HepG2 (cell line): ENCODE measurements around the gene EFNA4. TPM values are rescaled to one million over a fixed set of nuclear protein-coding genes. Genes with fewer than 3 reads are reported as not detected.

Experiments
- ATAC-seq: fragments of 200-7000 bp; cut with Tn5 transposase; 3 replicates; pipeline ENCODE4 v1.9.1; 2020; ENCODE audit warnings: mild to moderate bottlenecking, moderate library complexity
- BruUV-seq: library from RNA; stranded (reverse); fragments of 400-500 nt; replicated peaks from 2 replicates; lab custom pipeline; 2021; lab: Mats Ljungman, UMichigan
- CTCF ChIA-PET: fragments of 300-600 bp; formaldehyde crosslinking; extraction: SDS; loops from one replicate; lab custom pipeline; 2021; ENCODE audit warnings: low total read pairs, inconsistent platforms, low intra/inter-chr PET ratio; lab: Yijun Ruan, JAX
- POLR2A ChIA-PET: fragments of 350-600 bp; sonication (Branson Sonifier 250); formaldehyde crosslinking; loops from one replicate; lab custom pipeline; 2020; ENCODE audit warnings: antibody characterized with exemption, inconsistent platforms; lab: Yijun Ruan, JAX
- DNase-seq: peaks from one replicate; pipeline ENCODE4 v3.0.0-alpha.2; 2015; ENCODE audit warnings: low spot score
- FAIRE-seq: peaks from 3 replicates; lab custom pipeline; 2011; peaks lifted over from hg19 to GRCh38; lab: Jason Lieb, UNC
- H2AFZ ChIP-seq: one replicate; pipeline ENCODE4 v1.6.1; 2011; ENCODE audit warnings: low read length, inconsistent platforms
- H3K27ac ChIP-seq: fragments of 300-600 bp; 3 replicates; pipeline ENCODE4 v1.8.0; 2011; ENCODE audit warnings: mixed run types, mild to moderate bottlenecking, mixed read lengths, low read length, inconsistent platforms; ENCODE audit not compliant: insufficient read depth; ENCODE audit errors: extremely low read length
- H3K27me3 ChIP-seq, 2 experiments: fragments of 200-600 bp in 1 of 2; 2 replicates in 1 of 2; 3 replicates in 1 of 2; pipeline versions ENCODE4 v1.6.0 to v1.8.0; 2011; ENCODE audit warnings: low read length in 2 of 2, mild to moderate bottlenecking in 2 of 2, moderate library complexity in 2 of 2, inconsistent platforms in 1 of 2; ENCODE audit not compliant: insufficient read depth in 2 of 2, control insufficient read depth in 1 of 2
- H3K36me3 ChIP-seq, 2 experiments: fragments of 200-600 bp in 1 of 2; replicated peaks in 1 of 2; 2 replicates in 1 of 2; 3 replicates in 1 of 2; pipeline versions ENCODE4 v1.5.1 to v1.8.0; 2011; ENCODE audit warnings: low read length in 2 of 2, inconsistent platforms in 1 of 2; ENCODE audit not compliant: insufficient read depth in 2 of 2, control insufficient read depth in 1 of 2
- H3K4me1 ChIP-seq: 2 replicates; pipeline ENCODE4 v1.5.1; 2012; ENCODE audit warnings: low read length, inconsistent platforms; ENCODE audit not compliant: insufficient read depth
- H3K4me2 ChIP-seq: 2 replicates; pipeline ENCODE4 v1.6.0; 2011; ENCODE audit warnings: low read depth, low read length, inconsistent platforms
- H3K4me3 ChIP-seq, 3 experiments: fragments of 200-600 bp in 1 of 3; sonication (generic), shearing (Covaris generic) in 1 of 3; replicated peaks in 1 of 3; 2 replicates each; pipeline ENCODE4 v1.5.1; 2011 to 2016; ENCODE audit warnings: low read length in 3 of 3, inconsistent platforms in 2 of 3, low read depth in 2 of 3, mild to moderate bottlenecking in 2 of 3, control low read depth in 1 of 3, mixed read lengths in 1 of 3; ENCODE audit not compliant: insufficient read depth in 1 of 3
- H3K79me2 ChIP-seq: one replicate; pipeline ENCODE4 v1.6.1; 2011; ENCODE audit warnings: low read length, inconsistent platforms; ENCODE audit not compliant: insufficient read depth
- H3K9ac ChIP-seq: 2 replicates; pipeline ENCODE4 v1.6.0; 2011; ENCODE audit warnings: mild to moderate bottlenecking, low read depth, low read length, inconsistent platforms; ENCODE audit not compliant: insufficient read depth
- H3K9me3 ChIP-seq: 2 replicates; pipeline ENCODE4 v1.5.1; 2012; ENCODE audit warnings: mild to moderate bottlenecking, low read length
- H4K20me1 ChIP-seq: 2 replicates; pipeline ENCODE4 v1.6.0; 2011; ENCODE audit warnings: inconsistent platforms, mild to moderate bottlenecking, low read length, moderate library complexity; ENCODE audit not compliant: insufficient read depth
- CTCF ChIP-seq: sonication (generic); formaldehyde crosslinking; IDR thresholded peaks from 2 replicates; pipeline ENCODE4 v1.5.0; 2020; ENCODE audit warnings: mild to moderate bottlenecking, missing genetic modification reagents, moderate library complexity
- ZBTB3 ChIP-seq: sonication (generic); formaldehyde crosslinking; IDR thresholded peaks from 2 replicates; pipeline ENCODE4 v1.4.0; 2020; ENCODE audit warnings: low read depth, mild to moderate bottlenecking, moderate library complexity, missing genetic modification reagents, borderline replicate concordance
- ZNF644 ChIP-seq: IDR thresholded peaks from 2 replicates; pipeline ENCODE4 v1.6.1; 2016; ENCODE audit warnings: low read depth
- WGBS: methylation state at CpG from one replicate; pipeline ENCODE4 v1.1.6; 2017; ENCODE audit warnings: low lambda C conversion rate; 5-methylcytosine and 5-hydroxymethylcytosine counted together
- in situ Hi-C: cut with HindIII; loops from 2 replicates; pipeline ENCODE4 v1.10.0; 2017; ENCODE audit warnings: low pct_unique_long_range_greater_than_20kb; ENCODE audit not compliant: extremely low pct_ligation_motif_present
- intact Hi-C: fragments of 100-400 bp; cut with micrococcal nuclease; formaldehyde crosslinking; loops from one replicate; pipeline ENCODE4 v1.10.0; 2022; ENCODE audit not compliant: unreplicated experiment
- polyA plus RNA-seq, 8 experiments: library from polyadenylated mRNA; depleted of rRNA in 3 of 8; stranded (reverse) in 7 of 8; unstranded in 1 of 8; fragments of >200 nt; fragmentation: Illumina TruSeq in 4 of 8; extraction: Trizol in 4 of 8; gene quantifications; 2 replicates each; pipeline versions ENCODE4 v1.2.1 to v1.2.3, GENCODE V29; 2011 to 2016; ENCODE audit warnings: low read depth in 4 of 8, missing spikeins in 1 of 8, mixed read lengths in 1 of 8; ENCODE audit not compliant: insufficient read depth in 1 of 8
- total RNA-seq, 5 experiments: library from RNA; depleted of rRNA; stranded (reverse); fragments of >200 nt; fragmentation: Illumina TruSeq; extraction: Trizol; gene quantifications; 2 replicates each; pipeline ENCODE4 v1.2.3, GENCODE V29; 2016; ENCODE audit warnings: low read depth in 1 of 5

EFNA4 gene
- total and polyA plus RNA-seq, 2 of the 13 experiments (the other 11 are each of a cell fraction or from before 2014, with no cell fraction given) = 12.0 to 17.2 TPM

GRCh38 chr1:155052439-155053395, 10.8 kb upstream of the EFNA4 start:
- BruUV-seq = no TSS peak
- Histone ChIP-seq H3K27me3 (no peaks in the 10 kb centered on the region), H3K4me1 (peaks cover 44% of the 10 kb centered on the region), H3K36me3 (peaks cover 2 to 10% of the 10 kb centered on the region in 2 experiments; a peak in 4 of 5 replicates), H4K20me1 (no peaks in the 10 kb centered on the region), H3K9me3 (no peaks in the 10 kb centered on the region), H3K27ac (no peak overlapping the region), H3K4me3 (peak overlapping the region; percentile 59 to 88 (median 70); a peak in 4 of 6 replicates), H3K9ac (peak overlapping the region; percentile 57; the same call in 1 of the 2 replicates), H2AFZ (no peak overlapping the region), H3K4me2 (peak overlapping the region; percentile 94), H3K79me2 (no peaks in the 10 kb centered on the region)
- DNase-seq = no peak
- intact Hi-C loops (no loop called here), in situ Hi-C loops (no loop called here)
- no peak for ATAC-seq
- 77% methylated on average over 12 of the region's 12 CpGs for WGBS
- POLR2A ChIA-PET = interaction anchor here (1.1 to 2.7 kb wide), 2 partner anchors 12 to 74 kb away, joined by 3 to 8 read pairs; no protein-coding TSS in a partner anchor
- peak; percentile 62 for TF ChIP-seq CTCF
- no peak for TF ChIP-seq ZNF644
- FAIRE-seq = no peak
- CTCF ChIA-PET = interaction anchor here (0.8 to 1.9 kb wide), 2 partner anchors 9 to 92 kb away, joined by 3 to 7 read pairs; no protein-coding TSS in a partner anchor

GRCh38 chr1:155053531-155054105, 9.9 kb upstream of the EFNA4 start:
- ChIA-PET CTCF (interaction anchor here (1.9 kb wide), 1 partner anchor 8 kb away, joined by 7 read pairs; no protein-coding TSS in a partner anchor), POLR2A (no interaction called here)
- Histone ChIP-seq H3K4me2 (no peak overlapping the region), H3K4me1 (peaks cover 35% of the 10 kb centered on the region), H4K20me1 (no peaks in the 10 kb centered on the region), H3K79me2 (no peaks in the 10 kb centered on the region), H3K27ac (no peak overlapping the region), H3K4me3 (no peak overlapping the region), H3K36me3 (peaks cover 4 to 19% of the 10 kb centered on the region in 2 experiments), H2AFZ (no peak overlapping the region), H3K27me3 (no peaks in the 10 kb centered on the region), H3K9ac (no peak overlapping the region), H3K9me3 (no peaks in the 10 kb centered on the region)
- DNase-seq (no peak), FAIRE-seq (no peak), ATAC-seq (no peak)
- TF ChIP-seq ZBTB3 (CRISPR knock-in tag) = no peak
- intact Hi-C loops = no loop called here
- BruUV-seq = no TSS peak
- in situ Hi-C loops = no loop called here
- 95% methylated on average over 7 of the region's 7 CpGs for WGBS
